ENCODE measurements around the gene SLC25A15.

- TF ChIP-seq POLR2A (IDR thresholded peaks at IDR 0.05; ENCODE audit: low read depth, low read length) (no peak), POLR2AphosphoS5 (IDR thresholded peaks at IDR 0.05; ENCODE audit: low read depth, low read length) (no peak), TAF1 (IDR thresholded peaks at IDR 0.05; ENCODE audit: borderline replicate concordance, low read depth, low read length) (no peak)
Measured at GRCh38 chr13:40818926-40819325, 29.5 kb downstream of the SLC25A15 start.

Measured in GM12892 (cell line).